Caco-2 (cell line): Measurements from ENCODE around the gene ZBTB11. TPM values are rescaled to one million over a fixed set of nuclear protein-coding genes. Genes with fewer than 3 reads are reported as not detected.
"Not testable (repeated sequence)": the region's sequence is repeated elsewhere in the genome, so short reads cannot be mapped to it uniquely, and the experiment has no call there.

Experiments used
- BruUV-seq: library from RNA; stranded (reverse); fragments of 400-500 nt; replicated peaks from 2 replicates; lab custom pipeline; 2021; lab: Mats Ljungman, UMichigan
- CTCF ChIA-PET: fragments of 300-600 bp; sonication (Branson Sonifier 250); formaldehyde crosslinking; loops from one replicate; lab custom pipeline; 2022; ENCODE audit warnings: antibody characterized with exemption; lab: Charles Lee
- POLR2A ChIA-PET: fragments of 300-600 bp; sonication (Branson Sonifier 250); formaldehyde crosslinking; loops from one replicate; lab custom pipeline; 2022; ENCODE audit warnings: antibody characterized with exemption; lab: Charles Lee
- DNase-seq, 2 experiments: peaks; one replicate each; pipeline versions ENCODE4 v3.0.0 to v3.0.0-alpha.2; 2020 to 2022
- H3K27me3 ChIP-seq: replicated peaks from 2 replicates; pipeline ENCODE4 v1.6.0; 2011; ENCODE audit warnings: low read length; ENCODE audit not compliant: control insufficient read depth, insufficient read depth
- H3K36me3 ChIP-seq: 2 replicates; pipeline ENCODE4 v1.5.1; 2011; ENCODE audit warnings: low read length; ENCODE audit not compliant: control insufficient read depth, insufficient read depth
- H3K4me1 ChIP-seq: fragments of 250-450 bp; sonication (Bioruptor Pico); 2 replicates; pipeline ENCODE4 v1.5.1; 2020; ENCODE audit warnings: mild to moderate bottlenecking
- H3K4me3 ChIP-seq: 2 replicates; pipeline ENCODE4 v1.5.1; 2011; ENCODE audit warnings: low read depth, mild to moderate bottlenecking, control low read depth, low read length
- H3K9me3 ChIP-seq: fragments of 250-450 bp; sonication (Bioruptor Pico); 2 replicates; pipeline ENCODE4 v1.5.1; 2020; ENCODE audit warnings: mild to moderate bottlenecking, moderate library complexity
- H3K27ac Mint-ChIP-seq: one replicate; pipeline ENCODE4 v1.8.0; 2022; ENCODE audit warnings: mixed read lengths; ENCODE audit not compliant: unreplicated experiment
- H3K27me3 Mint-ChIP-seq: one replicate; pipeline ENCODE4 v1.8.0; 2022; ENCODE audit warnings: mixed read lengths; ENCODE audit not compliant: insufficient read depth, unreplicated experiment
- H3K36me3 Mint-ChIP-seq: one replicate; pipeline ENCODE4 v1.8.0; 2022; ENCODE audit warnings: mild to moderate bottlenecking, mixed read lengths; ENCODE audit not compliant: insufficient read depth, unreplicated experiment
- H3K4me1 Mint-ChIP-seq: one replicate; pipeline ENCODE4 v1.8.0; 2022; ENCODE audit warnings: low read depth, mixed read lengths; ENCODE audit not compliant: unreplicated experiment
- H3K4me3 Mint-ChIP-seq: one replicate; pipeline ENCODE4 v1.8.0; 2022; ENCODE audit warnings: mild to moderate bottlenecking, moderate library complexity, mixed read lengths; ENCODE audit not compliant: unreplicated experiment
- H3K9me3 Mint-ChIP-seq: one replicate; pipeline ENCODE4 v1.8.0; 2022; ENCODE audit warnings: mixed read lengths; ENCODE audit not compliant: unreplicated experiment
- intact Hi-C: fragments of 100-400 bp; cut with micrococcal nuclease; formaldehyde crosslinking; loops from one replicate; pipeline ENCODE4 v1.10.0; 2022; ENCODE audit not compliant: unreplicated experiment
- total RNA-seq: library from RNA; stranded (reverse); gene quantifications from 2 replicates; pipeline ENCODE4 v1.2.3, GENCODE V29; 2022
- TF ChIP-seq, protein P1 (sequence below), 2 experiments: fragments of 200-600 bp in 1 of 2; IDR thresholded peaks; 1 replicate in 1 of 2; 2 replicates in 1 of 2; pipeline versions ENCODE4 v1.5.1 to v1.8.0; 2011 to 2022; ENCODE audit warnings: antibody characterized with exemption in 1 of 2, control low read depth in 1 of 2, inconsistent platforms in 1 of 2, low read depth in 1 of 2, low read length in 1 of 2, mild to moderate bottlenecking in 1 of 2, moderate library complexity in 1 of 2; ENCODE audit not compliant: insufficient read depth in 1 of 2, severe bottlenecking in 1 of 2, unreplicated experiment in 1 of 2

Gene ZBTB11
- total RNA-seq, 1 experiment from 2014 or later, result 16.4 TPM

GRCh38 chr3:101618726-101619125, 58.2 kb downstream of the ZBTB11 start:
- Histone ChIP-seq H3K27me3 (no peaks in the 10 kb centered on the region), H3K4me1 (no peaks in the 10 kb centered on the region), H3K36me3 (no peaks in the 10 kb centered on the region), H3K9me3 (no peaks in the 10 kb centered on the region), H3K4me3 (no peak overlapping the region)
- Mint-ChIP-seq H3K4me1 (no peaks in the 10 kb centered on the region), H3K9me3 (no peaks in the 10 kb centered on the region), H3K4me3 (no peak overlapping the region), H3K27me3 (no peaks in the 10 kb centered on the region), H3K36me3 (peaks cover 5% of the 10 kb centered on the region), H3K27ac (no peak overlapping the region)
- BruUV-seq, result no TSS peak
- intact Hi-C loops, result no loop called here
- ChIA-PET POLR2A (no interaction called here), CTCF (no interaction called here)
- TF ChIP-seq, protein P1, sequence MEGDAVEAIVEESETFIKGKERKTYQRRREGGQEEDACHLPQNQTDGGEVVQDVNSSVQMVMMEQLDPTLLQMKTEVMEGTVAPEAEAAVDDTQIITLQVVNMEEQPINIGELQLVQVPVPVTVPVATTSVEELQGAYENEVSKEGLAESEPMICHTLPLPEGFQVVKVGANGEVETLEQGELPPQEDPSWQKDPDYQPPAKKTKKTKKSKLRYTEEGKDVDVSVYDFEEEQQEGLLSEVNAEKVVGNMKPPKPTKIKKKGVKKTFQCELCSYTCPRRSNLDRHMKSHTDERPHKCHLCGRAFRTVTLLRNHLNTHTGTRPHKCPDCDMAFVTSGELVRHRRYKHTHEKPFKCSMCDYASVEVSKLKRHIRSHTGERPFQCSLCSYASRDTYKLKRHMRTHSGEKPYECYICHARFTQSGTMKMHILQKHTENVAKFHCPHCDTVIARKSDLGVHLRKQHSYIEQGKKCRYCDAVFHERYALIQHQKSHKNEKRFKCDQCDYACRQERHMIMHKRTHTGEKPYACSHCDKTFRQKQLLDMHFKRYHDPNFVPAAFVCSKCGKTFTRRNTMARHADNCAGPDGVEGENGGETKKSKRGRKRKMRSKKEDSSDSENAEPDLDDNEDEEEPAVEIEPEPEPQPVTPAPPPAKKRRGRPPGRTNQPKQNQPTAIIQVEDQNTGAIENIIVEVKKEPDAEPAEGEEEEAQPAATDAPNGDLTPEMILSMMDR (IDR thresholded peaks at IDR 0.05; ENCODE audit: insufficient read depth in 1 of 2, low read depth in 1 of 2, low read length in 1 of 2, severe bottlenecking in 1 of 2, unreplicated experiment in 1 of 2), result no peak
- no peak for DNase-seq

DNA sequence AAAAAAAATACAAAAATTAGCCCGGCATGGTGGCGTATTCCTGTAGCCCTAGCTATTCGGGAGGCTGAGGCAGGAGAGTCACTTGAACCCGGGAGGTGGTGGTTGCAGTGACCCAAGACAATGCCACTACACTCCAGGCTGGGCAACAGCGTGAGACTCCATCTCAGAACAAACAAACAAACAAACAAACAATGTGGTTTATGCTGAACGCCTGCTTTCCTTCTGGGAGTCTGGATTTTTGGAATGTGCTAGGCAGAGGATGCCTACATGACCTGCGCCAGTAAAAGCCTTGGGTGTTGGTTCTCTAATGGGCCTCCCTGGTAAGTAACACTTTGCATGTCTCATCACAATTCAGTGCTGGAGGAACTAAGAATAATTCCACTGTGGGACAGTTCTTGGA, 59.5 kb downstream of the ZBTB11 start:
- ChIA-PET CTCF (no interaction called here), POLR2A (no interaction called here)
- no peaks in the 10 kb centered on the region for H3K4me1 ChIP-seq
- DNase-seq, result no peak
- Mint-ChIP-seq H3K9me3 (no peaks in the 10 kb centered on the region), H3K4me1 (no peaks in the 10 kb centered on the region), H3K27me3 (no peaks in the 10 kb centered on the region), H3K36me3 (peaks cover 5% of the 10 kb centered on the region), H3K4me3 (no peak overlapping the region), H3K27ac (no peak overlapping the region)
- no peak overlapping the region for H3K4me3 ChIP-seq
- intact Hi-C loops, result no loop called here
- TF ChIP-seq, protein P1 (IDR thresholded peaks at IDR 0.05; ENCODE audit: insufficient read depth in 1 of 2, low read depth in 1 of 2, low read length in 1 of 2, severe bottlenecking in 1 of 2, unreplicated experiment in 1 of 2), result no peak
- no peaks in the 10 kb centered on the region for H3K27me3 ChIP-seq
- BruUV-seq, result no TSS peak
- no peaks in the 10 kb centered on the region for H3K9me3 ChIP-seq
- no peaks in the 10 kb centered on the region for H3K36me3 ChIP-seq

DNA sequence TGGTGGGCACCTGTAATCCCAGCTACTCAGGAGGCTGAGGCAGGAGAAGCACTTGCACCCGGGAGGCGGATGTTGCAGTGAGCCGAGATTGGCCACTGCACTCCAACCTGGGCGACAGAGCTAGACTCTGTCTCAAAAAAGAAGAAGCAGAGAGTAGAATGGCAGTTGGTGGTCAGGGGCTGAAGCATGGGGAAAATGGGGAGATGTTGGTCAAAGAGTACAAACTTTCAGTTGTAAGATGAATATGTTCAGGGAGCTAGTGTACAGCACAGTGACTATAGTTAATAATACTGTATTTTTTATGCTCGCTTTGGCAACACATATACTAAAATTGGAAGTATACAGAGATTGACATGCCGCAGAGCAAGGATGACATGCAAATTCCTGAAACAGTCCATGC, 61.4 kb downstream of the ZBTB11 start:
- intact Hi-C loops, result no loop called here
- H3K27ac Mint-ChIP-seq, result no peak overlapping the region
- ChIA-PET POLR2A (no interaction called here), CTCF (no interaction called here)
- Histone ChIP-seq H3K4me1 (no peaks in the 10 kb centered on the region), H3K9me3 (no peaks in the 10 kb centered on the region), H3K36me3 (no peaks in the 10 kb centered on the region), H3K27me3 (no peaks in the 10 kb centered on the region), H3K4me3 (no peak overlapping the region)
- BruUV-seq, result no TSS peak
- H3K4me1 Mint-ChIP-seq, result no peaks in the 10 kb centered on the region
- H3K9me3 Mint-ChIP-seq, result no peaks in the 10 kb centered on the region
- TF ChIP-seq, protein P1 (IDR thresholded peaks at IDR 0.05; ENCODE audit: insufficient read depth in 1 of 2, low read depth in 1 of 2, low read length in 1 of 2, severe bottlenecking in 1 of 2, unreplicated experiment in 1 of 2), result no peak
- H3K4me3 Mint-ChIP-seq, result no peak overlapping the region
- no peaks in the 10 kb centered on the region for H3K27me3 Mint-ChIP-seq
- no peak for DNase-seq
- peaks cover 5% of the 10 kb centered on the region for H3K36me3 Mint-ChIP-seq

DNA sequence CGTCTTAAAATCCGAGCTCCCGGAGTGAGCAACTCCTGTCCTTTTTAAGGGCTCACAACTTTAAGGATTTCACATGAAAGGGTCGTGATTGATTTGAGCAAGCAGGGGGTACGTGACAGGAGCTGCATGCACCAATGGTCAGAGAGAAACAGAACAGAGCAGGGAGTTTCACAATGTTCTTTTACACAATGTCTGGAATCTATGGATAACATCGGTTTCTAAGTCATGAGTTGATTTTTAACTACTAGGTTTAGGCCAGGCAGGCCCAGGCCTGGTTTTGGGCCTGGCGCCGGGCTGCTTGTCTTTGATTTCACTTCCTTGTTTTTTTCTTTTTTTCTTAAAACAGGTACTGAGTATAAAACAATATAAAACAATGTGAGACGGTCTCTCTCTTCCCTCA, 63.9 kb downstream of the ZBTB11 start:
- H3K27me3 ChIP-seq, H3K27me3 Mint-ChIP-seq, H3K36me3 ChIP-seq, DNase-seq, H3K4me3 ChIP-seq, H3K9me3 ChIP-seq, H3K4me1 Mint-ChIP-seq, H3K9me3 Mint-ChIP-seq, BruUV-seq, H3K27ac Mint-ChIP-seq, POLR2A ChIA-PET, H3K4me3 Mint-ChIP-seq, intact Hi-C loops, H3K4me1 ChIP-seq, CTCF ChIA-PET, H3K36me3 Mint-ChIP-seq: not testable (repeated sequence)
